HK-2 (cell line): ENCODE measurements around the gene GDF10.

ENCODE experiments used
- DNase-seq: peaks from one replicate; pipeline ENCODE4 v3.0.0-alpha.2; 2018; ENCODE audit not compliant: unreplicated experiment

Gene GDF10

DNA sequence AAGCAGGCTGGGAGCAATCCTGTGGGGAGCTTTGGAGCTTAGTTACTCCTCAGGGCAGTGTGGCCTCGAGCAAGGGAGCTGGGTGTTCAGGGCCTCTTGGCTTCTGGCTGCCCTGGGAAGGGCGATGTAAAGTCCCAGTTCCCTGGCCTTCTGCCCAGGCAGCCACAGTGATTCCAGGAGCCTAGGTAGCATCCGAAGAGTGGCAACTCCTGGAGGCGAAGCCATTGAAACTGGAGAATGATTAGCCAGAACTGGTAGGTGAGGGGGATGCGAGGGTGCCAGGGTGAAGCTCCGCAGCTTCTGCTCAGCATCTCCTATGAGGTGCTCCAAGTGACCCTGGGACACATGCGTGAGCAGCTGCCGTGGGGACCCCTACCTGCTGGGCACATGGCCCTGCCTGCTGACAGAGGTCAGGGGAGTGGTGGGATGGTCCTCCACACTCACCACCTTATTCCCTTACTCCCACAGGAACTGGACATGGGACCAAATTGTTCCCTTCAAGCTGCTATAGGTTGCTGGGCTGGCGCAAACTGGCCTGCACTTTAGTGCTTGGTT is 14.5 kb downstream of the GDF10 start:
- DNase-seq, result no peak

DNA sequence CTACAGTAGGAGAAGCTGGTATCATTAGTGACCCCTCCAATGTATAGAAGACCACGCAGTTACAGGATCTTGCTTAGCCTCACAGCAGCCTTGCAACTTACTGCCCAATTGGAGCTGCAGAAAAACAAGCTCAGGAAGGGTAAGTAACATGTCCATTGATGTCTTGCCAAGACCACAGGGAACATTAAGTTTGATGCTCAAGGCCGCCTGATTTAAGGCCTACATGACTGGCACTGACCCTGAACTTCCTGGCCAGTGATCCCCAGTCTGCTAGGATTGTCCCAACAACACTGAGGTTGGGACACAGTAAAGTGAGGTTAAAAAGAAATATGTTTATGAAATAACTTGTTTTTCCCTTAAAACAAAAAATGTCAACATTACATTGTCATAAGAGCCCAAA is 15.4 kb downstream of the GDF10 start:
- no peak for DNase-seq

DNA sequence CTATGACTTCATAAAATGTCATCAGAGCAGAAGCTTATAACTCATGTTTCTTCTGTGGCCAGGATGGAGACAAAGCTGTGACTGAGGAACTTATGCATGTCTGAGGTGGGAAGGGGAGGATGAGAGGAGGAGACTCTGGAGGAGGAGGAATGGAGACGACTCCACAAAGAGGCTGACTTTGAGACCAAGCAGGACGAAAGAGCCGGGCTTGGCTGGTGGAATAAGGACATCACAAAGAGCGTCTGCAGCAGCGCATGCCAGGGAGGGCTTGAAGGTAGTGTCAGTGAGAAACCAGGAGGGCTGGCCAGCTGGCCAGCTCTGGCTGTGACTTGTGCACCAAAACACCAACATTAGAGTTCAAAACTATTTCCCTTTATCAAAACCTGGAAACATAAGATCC is 16.1 kb downstream of the GDF10 start:
- no peak for DNase-seq

DNA sequence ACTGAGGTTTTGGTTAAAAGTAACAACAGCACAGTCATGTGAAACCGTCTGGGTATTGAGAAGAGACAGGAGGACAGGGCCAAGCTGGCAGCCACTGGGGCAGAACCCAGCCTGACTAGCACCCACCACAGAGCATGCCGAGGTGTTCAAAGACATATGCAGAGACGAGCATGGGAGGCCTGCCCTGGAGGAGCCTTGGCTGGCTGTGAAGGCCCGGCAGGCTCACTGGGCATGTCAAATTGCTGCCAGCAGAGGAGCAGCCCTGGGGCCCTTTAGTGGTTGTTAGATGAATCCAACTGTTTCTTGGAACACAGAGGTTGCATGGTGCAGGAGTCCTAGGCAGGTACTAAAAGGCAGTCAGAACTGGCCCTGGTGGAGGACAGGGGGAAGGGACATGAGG is 17.3 kb downstream of the GDF10 start:
- DNase-seq, result no peak

DNA sequence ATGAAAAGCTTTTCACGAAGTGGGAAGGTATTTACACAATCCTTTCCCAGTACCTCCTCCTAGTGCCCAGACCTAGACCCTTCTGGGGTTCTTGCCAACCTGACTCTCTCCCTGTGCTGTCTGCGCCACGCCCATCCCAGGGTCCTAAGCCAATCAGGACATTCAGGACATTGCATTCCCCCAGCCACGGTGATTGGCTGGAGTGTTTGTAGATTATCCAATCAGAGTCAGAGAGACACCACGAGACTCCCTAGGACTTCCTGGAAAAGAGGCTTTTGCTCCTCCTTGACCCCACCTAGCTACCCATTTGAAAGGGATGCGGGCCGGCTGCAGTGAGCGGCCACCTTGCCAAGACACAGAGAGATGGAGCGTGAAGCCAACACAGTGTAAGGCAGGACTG is 18.7 kb downstream of the GDF10 start:
- no peak for DNase-seq

DNA sequence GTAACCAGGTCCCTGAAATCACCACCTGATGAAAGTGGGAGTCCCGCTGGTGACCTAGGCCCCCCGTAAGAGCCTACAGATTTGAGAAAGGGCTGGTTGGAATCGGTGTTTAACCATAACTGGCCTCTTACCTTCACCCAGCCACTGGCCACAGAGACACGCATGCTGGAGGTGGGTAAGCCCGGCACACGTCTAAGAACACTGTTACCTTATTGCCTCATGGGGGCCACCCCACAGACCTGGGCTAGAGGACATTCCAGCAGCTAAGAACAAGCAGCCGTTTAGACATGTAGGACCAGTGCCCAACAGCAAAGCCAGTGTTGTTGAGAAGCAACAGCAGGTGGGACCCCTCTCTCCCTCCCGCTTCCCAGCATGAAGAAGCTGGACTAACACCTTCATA is 19.8 kb downstream of the GDF10 start:
- no peak for DNase-seq

DNA sequence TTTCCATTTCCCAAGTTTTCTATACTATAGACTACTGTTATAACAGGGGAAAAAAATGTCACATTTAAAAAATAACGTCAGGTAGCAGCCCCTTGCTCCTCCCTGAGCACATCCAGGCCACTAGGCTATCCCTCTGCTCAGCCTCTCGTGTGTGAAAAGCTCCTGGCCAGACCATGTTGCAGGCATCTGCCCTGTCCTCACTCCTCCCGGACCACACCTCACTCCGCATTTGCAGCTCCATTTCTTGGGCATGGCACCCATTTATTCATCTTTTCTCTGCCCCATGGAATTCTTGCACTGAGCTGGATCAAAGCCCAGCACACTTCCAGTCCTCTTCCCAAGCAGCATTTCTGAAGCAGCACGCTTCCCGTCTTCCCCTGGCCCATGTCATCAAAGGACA is 20.8 kb downstream of the GDF10 start:
- DNase-seq, result no peak

DNA sequence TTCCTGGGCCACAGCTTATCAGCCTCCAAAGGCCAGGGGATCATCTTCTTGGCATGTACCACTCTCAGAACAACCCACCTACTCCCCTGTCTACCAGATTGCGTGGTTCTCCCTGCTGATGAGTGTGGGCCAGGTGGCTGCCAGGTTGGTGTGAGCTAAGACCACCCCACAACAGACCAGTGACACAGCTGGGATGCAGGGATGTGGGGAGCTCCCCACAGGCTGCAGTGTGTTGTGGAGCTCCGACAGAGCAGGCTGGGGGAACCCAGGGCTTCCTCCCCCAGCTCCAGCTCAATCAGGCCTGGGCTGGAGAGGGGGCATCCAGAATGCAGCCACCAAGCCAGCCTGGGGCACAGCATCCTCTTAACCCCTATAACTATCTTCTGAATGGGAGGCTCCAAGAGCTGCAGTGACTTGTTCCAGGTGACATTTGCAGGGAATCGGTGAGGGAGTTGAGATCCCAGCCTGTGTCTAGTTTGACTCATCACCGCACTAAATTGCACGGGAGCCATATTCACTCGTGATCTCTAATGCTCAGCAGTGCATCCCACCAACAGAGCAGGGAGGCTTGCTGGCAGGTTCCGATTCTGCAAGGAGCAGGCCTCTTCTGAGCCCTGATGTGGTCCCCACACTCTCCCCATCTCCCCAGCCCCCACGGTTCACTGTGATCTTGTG is 21.7 kb downstream of the GDF10 start:
- no peak for DNase-seq

DNA sequence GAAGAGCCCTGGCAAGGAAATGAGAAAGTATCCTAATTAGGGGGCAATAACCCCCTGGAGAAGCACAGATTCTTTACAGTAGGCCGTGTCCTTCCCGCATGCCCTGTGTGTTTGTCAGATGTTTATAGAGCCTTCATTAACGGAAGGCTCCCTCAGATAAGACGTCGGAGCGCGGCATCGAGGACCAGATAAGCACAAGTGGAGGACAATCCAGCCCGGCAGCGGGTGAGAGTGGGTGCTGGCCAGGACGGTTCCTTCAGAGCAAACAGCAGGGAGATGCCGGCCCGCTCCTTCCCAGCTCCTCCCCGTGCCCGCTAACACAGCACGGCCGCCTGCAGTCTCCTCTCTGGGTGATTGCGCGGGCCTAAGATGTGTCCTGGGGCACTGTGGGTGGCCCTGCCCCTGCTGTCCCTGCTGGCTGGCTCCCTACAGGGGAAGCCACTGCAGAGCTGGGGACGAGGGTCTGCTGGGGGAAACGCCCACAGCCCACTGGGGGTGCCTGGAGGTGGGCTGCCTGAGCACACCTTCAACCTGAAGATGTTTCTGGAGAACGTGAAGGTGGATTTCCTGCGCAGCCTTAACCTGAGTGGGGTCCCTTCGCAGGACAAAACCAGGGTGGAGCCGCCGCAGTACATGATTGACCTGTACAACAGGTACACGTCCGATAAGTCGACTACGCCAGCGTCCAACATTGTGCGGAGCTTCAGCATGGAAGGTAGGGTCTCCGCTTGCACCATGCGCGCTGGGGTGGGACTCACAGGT is 22.5 kb downstream of the GDF10 start, which contains the start of gene GDF2:
Gene GDF2 (plus strand): TSS at position 155 of the 762 bp plus-strand sequence. CDS start 215 bp downstream, at position 370.
- no peak for DNase-seq

DNA sequence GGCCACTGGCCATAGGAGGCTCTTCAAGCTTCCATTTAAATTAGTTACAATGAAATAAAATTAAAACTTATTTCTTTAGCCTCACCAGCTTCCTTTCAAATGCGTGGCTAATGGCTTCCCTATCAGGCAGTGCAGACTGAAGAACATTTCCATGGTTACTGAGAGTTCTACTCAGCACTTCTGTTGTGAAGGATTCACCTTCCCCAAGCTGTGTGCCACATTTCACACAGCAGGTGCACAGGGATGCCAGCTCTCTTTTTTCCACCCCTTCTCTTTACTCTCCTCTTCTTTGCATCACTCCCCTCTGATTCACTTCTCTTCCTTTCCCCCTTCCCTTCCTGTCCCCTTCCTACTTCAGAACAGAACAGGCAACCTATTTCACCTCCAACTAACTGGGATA is 23.1 kb downstream of the GDF10 start:
- no peak for DNase-seq

DNA sequence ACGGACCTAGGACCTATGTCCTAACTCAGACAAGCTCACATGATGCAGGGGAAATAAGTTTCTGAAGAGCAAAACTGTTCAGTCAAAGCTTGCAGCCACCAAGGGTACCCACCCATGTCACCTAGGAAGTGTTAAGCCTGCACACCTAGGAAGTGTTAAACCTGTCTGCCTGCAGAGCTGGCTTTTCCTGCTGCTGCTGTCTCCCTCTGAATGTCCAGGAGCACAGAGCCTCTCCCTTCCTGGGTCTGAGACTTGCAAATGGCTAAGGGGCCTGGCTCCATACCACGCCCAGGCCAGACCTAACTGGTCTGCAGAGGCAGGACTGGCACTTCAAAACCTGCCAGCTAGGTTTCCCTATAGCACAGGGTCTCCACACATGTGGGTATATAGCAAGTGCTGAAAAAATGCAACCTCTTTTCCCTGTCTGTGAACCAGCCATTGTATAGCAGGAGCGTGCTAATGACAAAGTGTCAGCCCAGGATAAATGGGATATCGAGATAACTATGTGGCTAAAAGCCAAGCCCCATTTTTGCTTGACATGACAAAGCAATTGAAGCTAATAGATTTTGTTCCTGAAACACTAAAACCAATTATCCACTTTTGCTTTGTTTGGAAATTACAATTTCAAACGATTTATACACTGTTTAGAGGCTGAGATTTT is 23.8 kb downstream of the GDF10 start:
- DNase-seq, result no peak

DNA sequence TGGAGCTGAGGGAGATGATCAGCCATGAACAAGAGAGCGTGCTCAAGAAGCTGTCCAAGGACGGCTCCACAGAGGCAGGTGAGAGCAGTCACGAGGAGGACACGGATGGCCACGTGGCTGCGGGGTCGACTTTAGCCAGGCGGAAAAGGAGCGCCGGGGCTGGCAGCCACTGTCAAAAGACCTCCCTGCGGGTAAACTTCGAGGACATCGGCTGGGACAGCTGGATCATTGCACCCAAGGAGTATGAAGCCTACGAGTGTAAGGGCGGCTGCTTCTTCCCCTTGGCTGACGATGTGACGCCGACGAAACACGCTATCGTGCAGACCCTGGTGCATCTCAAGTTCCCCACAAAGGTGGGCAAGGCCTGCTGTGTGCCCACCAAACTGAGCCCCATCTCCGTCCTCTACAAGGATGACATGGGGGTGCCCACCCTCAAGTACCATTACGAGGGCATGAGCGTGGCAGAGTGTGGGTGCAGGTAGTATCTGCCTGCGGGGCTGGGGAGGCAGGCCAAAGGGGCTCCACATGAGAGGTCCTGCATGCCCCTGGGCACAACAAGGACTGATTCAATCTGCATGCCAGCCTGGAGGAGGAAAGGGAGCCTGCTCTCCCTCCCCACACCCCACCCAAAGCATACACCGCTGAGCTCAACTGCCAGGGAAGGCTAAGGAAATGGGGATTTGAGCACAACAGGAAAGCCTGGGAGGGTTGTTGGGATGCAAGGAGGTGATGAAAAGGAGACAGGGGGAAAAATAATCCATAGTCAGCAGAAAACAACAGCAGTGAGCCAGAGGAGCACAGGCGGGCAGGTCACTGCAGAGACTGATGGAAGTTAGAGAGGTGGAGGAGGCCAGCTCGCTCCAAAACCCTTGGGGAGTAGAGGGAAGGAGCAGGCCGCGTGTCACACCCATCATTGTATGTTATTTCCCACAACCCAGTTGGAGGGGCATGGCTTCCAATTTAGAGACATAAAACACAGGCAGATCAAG is 25.6 kb downstream of the GDF10 start:
- DNase-seq, result no peak

DNA sequence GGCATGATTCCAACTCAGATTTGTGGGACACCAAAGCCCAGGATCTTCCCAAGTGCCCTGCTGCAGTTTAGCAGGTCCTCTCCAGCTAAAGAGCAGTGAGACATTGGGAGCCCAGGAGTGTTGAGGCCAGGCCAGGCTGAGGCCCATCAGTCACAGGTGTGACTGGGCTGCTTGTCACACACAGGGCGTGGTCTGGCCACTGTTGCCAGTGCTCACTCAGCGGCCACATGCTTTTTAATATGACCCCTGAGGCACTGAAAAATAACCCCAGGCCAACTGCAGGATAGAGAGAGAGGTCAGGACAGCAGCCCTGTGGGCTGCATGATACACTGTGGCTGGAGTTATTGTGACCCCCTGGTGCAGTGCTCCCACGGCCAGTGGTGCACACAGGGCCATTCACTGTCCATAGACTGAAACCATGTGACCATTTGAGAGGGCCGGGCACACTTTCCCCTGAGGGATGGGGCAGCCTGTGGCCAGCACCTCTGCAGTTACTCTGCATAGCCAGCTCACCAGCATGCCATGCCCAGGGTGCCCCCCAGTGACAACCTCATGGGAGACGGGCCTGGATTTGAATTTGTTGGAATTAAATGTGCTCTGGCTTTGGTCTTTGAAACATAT is 26.4 kb downstream of the GDF10 start:
- no peak for DNase-seq

DNA sequence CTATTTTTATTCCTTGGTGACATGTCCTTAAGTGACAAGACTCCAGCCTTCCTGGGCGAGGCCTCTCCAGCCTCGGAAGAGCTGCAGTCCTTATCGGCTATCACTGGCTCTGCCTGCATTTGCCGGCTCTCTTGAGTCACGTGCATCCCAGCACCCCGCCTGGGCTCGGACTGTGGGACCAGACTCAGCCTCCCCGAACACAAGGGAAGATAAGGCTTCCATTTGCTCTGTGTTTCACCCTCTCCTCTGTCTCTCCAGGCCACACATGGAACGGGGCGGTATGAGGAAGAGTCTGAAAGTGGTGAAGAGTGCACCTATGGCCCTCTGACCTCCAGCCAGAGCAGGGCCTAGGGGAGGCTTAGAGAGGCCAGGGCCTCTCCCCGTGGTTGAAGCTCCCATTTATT is 26.9 kb downstream of the GDF10 start:
- DNase-seq, result no peak

DNA sequence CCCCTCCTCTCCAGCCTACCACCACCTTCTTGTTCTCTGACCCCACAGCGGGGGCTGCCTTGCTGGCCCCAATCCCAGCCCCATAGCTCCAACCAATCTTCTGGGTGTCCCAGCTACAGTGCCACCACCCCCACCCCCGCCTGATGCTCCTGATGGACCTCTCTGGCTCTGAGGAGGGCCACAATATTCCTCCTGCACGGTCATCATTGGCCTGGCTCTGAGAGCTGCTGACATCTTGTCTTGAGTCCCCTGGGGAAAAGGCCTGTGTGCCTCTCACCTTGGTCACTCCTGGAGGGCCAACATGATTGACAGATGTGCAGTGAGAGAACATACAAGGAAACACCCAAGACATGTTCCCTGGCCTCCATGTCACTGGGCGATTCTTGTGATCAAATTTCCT is 29.9 kb downstream of the GDF10 start:
- no peak for DNase-seq

DNA sequence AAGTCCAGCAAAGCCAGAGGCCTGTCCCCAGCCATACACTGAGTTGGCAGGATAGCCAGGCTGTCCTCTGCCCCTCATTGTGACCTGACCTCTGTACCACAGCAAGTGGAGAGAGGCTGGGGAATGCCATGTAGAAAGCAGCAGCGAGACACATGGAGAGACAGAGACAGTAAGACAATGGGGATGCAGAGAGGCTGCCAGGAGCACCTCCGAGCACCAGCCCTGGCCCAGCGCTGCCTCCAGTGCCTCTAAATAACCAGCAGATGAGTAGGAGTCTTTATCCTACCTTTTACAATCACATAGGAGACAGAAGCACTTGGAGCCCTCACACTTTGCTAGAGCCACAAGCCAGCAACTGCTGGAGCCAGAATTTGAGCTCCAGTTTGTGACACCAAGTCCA is 30.4 kb downstream of the GDF10 start:
- DNase-seq, result no peak

DNA sequence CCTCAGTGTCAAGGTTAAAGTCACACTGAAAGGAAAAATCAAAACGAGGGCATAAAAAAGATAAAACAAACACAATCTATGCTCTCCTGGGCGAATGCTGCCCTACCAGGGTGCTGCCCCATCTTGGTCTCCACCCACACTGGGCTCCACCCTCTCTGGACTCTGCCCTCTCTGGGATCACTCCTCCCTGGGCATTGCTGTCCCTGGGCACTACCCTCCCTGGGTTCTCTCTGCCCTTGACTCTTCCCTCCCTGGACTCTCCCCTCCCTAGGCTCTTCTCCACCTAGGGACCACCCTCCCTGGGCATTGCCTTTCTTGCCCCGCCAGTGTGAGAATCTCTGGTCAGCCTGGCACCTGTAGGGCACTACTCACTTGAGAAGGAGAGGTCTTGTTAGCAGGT is 30.8 kb downstream of the GDF10 start:
- no peak for DNase-seq

DNA sequence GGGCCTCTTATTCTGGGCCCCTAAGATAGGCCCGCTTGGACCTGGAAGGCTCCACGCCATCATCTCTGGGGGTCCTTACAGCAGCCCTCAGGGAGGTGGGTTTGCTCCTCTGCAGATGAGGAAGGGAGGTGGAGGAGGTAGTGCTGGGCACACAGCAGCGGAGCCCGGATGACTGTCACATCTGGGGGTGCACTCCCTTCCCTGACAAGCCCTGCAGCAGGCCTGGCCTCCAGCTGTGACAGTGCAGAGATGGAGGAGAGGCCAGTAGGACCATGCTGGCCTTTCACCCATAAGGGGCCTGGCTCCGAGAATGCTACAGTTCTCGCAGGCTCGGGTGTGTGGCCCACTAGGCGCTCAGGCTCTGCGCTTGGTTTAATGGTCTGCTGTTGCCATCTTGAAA is 31.5 kb downstream of the GDF10 start:
- no peak for DNase-seq

DNA sequence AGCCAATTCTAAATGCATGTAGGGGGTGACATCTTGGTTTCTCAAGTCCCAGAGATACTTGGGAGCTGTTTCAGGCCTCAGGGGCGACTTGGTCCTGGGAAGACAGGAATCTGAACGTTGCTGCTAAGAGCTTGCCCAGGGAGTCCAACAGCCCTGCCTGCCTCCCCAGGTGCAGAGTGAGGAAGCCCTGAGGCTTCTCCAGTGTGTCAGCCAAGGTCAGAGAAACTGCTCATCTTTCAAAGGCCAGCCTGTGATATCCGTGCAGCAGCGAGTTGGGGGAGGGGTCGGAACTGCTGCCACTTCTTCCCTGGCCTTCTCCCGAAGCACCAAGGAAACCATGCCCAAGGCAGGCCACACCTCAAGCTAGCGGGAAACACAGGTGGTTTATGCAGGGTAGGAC is 32.0 kb downstream of the GDF10 start:
- no peak for DNase-seq

DNA sequence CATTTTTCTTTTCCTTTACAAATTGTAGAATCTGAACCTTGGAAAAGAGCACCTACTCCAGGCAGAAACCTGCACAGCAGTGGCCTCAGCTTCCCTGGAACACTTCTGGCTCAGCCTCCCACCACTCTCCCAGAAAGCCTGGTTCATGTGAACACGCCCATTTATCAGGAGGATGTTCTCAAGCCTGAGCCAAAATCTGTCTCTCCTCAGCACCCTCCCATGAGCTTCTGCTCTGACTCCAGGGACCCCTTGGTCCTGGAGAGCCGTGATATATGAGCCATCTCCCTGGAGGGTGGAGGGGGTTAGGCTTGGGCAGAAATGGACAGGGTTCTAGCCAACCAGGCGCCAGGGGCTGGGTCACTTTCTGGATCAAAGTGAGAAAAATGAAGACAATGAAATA is 32.4 kb downstream of the GDF10 start:
- DNase-seq, result no peak

DNA sequence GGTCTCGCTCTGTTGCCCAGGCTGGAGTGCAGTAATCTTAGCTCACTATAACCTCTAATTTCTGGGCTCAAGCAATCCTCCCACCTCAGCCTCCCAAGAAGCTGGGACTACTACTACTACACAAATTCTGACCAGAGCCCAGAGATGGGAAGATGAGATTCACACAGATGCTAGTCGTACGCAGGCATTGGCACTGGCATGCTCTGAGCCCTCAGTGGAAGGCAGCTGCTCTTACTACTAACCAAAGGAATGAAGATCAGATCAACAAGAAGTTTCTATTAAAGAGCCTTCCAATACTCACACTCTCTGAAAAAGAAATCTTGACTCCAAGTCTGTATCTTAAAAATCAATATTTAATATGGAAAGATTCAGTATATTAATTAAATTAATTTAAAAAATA is 32.9 kb downstream of the GDF10 start:
- DNase-seq, result no peak
